GM12873 (cell line): ENCODE measurements around the gene LRRN2.

ENCODE experiments used
- TF ChIP-seq, protein P1 (sequence below): IDR thresholded peaks from 2 replicates; pipeline ENCODE4 v1.5.1; 2012; ENCODE audit warnings: low read depth, mild to moderate bottlenecking, moderate library complexity, low read length, control low read depth; ENCODE audit not compliant: insufficient read depth; ENCODE audit errors: missing control alignments

LRRN2 gene

DNA sequence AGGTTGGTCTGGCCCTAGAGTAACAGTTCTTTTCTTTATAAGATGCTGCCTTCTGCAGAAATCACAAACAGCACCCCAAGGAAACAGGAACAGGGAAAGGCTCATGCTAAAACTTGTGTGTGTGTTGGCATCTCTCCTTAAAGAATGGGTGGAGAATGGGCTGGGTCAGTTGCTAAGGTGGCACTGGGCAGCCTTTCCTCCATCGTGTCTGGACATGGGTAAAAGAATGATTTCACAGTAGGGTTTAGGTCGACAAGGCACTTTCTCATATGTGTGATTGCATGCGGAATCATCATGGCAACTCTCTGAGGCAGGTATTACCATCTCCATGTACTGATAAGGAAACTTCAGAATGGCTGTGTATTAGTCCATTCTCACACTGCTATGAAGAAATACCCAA is 40.3 kb downstream of the LRRN2 start:
- TF ChIP-seq, protein P1, sequence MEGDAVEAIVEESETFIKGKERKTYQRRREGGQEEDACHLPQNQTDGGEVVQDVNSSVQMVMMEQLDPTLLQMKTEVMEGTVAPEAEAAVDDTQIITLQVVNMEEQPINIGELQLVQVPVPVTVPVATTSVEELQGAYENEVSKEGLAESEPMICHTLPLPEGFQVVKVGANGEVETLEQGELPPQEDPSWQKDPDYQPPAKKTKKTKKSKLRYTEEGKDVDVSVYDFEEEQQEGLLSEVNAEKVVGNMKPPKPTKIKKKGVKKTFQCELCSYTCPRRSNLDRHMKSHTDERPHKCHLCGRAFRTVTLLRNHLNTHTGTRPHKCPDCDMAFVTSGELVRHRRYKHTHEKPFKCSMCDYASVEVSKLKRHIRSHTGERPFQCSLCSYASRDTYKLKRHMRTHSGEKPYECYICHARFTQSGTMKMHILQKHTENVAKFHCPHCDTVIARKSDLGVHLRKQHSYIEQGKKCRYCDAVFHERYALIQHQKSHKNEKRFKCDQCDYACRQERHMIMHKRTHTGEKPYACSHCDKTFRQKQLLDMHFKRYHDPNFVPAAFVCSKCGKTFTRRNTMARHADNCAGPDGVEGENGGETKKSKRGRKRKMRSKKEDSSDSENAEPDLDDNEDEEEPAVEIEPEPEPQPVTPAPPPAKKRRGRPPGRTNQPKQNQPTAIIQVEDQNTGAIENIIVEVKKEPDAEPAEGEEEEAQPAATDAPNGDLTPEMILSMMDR, result no peak

DNA sequence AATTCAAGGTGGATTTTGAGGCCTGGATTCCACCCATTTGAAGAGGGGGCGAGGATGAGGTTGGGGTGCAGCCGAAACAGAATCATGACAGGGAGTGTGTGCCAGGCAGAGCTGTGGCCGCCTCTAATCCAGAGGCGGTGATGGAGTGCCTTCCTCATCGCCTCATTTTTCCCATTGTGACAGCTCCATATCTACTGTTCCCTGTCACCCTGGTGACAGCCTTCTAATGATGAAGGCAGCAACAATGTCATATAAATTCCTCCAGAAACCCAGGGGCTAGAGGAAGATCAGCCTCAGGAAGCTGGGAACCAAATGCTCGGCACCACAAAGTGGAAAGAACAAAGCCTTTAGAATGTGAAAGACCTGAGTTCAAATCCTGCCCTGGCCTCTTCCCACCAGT is 42.0 kb downstream of the LRRN2 start:
- TF ChIP-seq, protein P1, result no peak

DNA sequence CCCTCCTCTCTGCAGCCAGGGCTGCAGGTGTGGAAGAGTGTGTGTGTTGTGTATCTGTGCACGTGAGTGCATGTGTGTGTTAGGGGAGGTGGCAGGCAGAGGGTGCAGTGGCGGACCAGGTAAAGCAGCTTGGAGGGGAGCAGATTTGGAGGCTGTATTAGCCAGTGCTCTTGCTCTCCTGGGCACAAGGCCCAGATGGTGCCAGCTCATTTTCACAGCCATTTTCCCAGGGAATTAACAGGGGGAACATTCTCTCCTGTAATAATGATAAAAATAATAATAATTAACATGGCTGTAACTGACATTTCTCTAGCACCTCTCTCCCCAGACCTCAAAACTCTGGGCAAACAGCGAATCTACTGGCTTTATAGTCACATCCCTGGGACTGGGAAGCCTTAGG is 43.6 kb downstream of the LRRN2 start:
- TF ChIP-seq, protein P1, result no peak

DNA sequence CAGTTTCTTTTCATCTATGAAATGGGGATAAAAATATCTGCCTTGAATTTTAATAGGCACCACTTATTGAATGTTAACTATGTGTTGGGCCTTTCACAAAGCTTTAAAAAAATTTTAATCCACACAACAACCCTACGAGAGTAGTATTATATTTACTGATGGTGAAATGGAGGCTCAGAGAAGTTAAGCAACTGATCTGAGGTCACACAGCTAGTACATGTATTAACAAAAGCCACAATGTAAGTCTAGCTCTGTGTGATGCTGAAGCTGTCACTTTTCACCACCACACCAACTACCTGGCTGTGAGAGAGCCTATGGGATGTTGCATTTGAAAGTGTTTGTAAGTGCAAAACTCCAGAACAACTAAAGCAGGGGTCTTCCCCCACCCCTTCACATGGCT is 44.1 kb downstream of the LRRN2 start:
- TF ChIP-seq, protein P1, result no peak

DNA sequence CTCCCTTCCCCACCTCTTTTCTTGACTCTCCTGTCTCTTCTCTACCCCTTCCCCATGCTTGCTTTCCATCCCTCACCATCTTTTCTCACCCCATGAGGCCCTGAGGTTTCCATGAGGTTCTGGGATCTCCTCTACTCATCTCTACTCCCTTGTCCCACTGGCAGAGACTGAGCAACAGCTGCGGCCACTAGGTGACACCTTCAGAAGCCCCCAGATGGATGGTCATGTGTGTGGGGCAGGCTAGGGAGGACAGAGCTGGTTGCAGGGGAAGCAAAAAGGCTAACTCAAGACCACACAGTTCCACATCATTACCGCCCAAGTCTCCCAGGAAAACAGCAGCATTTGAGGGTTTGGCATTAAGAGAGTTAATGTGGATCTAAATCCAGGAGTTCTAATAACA is 45.0 kb downstream of the LRRN2 start:
- TF ChIP-seq, protein P1, result no peak

DNA sequence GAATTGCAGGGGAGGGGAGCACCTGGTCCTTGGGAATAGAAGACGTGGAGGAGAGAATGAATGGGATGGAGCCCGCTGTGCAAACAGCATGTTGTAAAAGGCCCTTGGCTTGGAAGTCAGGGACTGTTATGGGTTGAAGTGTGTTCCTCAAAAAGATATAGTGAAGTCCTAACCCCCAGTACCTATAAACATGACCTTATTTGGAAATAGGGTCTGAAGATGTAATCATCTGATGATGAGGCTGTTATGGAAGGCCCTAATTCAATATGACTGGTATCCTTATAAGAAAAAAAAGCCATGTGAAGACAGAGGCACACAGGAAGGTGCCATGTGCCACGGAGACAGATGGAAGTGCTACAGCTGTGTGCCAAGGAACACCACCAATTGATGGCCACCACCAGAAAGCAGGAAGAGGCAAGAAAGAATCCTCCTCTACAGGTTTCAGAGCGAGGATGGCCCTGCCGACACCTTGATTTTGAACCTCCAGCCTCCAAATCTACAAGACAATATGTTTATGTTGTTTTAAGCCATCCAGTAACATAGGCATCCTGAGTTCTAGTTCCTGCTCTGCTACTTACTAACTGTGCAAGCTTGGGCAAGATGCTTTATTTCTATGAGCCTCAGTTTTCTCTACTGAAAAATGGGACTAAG is 51.2 kb downstream of the LRRN2 start:
- TF ChIP-seq, protein P1, result no peak

DNA sequence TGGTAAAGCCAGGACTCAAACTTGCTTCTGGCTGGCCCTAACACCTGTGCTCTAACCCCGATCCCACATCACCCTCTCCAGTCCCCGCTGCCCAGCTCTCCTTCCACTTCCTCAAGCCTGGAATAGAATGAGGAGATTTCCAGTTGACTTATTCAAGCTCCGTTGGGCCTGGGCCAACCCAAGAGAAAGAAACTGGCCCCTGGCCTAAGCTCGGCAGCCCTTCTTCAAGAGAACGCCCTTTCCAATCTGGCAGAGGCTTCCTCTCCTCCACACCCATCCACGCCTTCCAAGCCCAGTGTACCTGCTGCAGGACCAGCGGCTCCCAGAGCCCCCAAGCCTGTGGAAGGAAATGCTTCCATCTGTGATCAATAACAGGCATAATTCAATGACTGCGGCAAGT is 51.9 kb downstream of the LRRN2 start:
- TF ChIP-seq, protein P1, result no peak
